ENCODE measurements around the gene MRPL4. TPM values are rescaled to one million over a fixed set of nuclear protein-coding genes. Genes with fewer than 3 reads are reported as not detected.

The MRPL4 gene
- total and polyA plus RNA-seq, 8 donors: 27.5 to 53.1 (median 37.1) TPM

DNA sequence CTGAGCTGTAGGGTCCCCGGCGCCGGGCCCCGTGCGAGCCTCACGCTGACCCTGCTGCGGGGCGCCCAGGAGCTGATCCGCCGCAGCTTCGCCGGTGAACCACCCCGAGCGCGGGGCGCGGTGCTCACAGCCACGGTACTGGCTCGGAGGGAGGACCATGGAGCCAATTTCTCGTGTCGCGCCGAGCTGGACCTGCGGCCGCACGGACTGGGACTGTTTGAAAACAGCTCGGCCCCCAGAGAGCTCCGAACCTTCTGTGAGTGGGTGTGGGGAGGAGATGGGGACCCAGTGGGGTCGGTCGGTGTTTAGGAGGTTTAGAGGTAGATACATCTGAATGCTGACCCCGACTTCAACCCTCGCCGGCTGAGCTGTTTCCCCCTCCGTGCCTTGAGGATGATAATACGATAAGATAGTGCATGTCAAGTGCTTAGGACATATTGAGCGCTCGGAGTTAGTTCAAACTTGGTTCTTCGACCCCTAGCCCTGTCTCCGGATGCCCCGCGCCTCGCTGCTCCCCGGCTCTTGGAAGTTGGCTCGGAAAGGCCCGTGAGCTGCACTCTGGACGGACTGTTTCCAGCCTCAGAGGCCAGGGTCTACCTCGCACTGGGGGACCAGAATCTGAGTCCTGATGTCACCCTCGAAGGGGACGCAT lies 39.7 kb downstream of the MRPL4 start:
- no peaks in the 10 kb centered on the region for H3K36me3 ChIP-seq
- ATAC-seq (peak; percentile 0), DNase-seq (no peak)
- intact Hi-C loops (cut with DNase I): no loop called here
- TF ChIP-seq, protein P1, sequence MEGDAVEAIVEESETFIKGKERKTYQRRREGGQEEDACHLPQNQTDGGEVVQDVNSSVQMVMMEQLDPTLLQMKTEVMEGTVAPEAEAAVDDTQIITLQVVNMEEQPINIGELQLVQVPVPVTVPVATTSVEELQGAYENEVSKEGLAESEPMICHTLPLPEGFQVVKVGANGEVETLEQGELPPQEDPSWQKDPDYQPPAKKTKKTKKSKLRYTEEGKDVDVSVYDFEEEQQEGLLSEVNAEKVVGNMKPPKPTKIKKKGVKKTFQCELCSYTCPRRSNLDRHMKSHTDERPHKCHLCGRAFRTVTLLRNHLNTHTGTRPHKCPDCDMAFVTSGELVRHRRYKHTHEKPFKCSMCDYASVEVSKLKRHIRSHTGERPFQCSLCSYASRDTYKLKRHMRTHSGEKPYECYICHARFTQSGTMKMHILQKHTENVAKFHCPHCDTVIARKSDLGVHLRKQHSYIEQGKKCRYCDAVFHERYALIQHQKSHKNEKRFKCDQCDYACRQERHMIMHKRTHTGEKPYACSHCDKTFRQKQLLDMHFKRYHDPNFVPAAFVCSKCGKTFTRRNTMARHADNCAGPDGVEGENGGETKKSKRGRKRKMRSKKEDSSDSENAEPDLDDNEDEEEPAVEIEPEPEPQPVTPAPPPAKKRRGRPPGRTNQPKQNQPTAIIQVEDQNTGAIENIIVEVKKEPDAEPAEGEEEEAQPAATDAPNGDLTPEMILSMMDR (IDR thresholded peaks at IDR 0.05): no peak
- H3K9me3 ChIP-seq: no peaks in the 10 kb centered on the region
- H3K27me3 ChIP-seq: peaks cover 31 to 95% of the 10 kb centered on the region in 2 donors
- peaks cover 34 to 92% of the 10 kb centered on the region in 2 donors for H3K4me1 ChIP-seq
- peak overlapping the region in 1 of 2 donors; percentile 18 for H3K27ac ChIP-seq
- peak overlapping the region; percentile 48 for H3K4me3 ChIP-seq

DNA sequence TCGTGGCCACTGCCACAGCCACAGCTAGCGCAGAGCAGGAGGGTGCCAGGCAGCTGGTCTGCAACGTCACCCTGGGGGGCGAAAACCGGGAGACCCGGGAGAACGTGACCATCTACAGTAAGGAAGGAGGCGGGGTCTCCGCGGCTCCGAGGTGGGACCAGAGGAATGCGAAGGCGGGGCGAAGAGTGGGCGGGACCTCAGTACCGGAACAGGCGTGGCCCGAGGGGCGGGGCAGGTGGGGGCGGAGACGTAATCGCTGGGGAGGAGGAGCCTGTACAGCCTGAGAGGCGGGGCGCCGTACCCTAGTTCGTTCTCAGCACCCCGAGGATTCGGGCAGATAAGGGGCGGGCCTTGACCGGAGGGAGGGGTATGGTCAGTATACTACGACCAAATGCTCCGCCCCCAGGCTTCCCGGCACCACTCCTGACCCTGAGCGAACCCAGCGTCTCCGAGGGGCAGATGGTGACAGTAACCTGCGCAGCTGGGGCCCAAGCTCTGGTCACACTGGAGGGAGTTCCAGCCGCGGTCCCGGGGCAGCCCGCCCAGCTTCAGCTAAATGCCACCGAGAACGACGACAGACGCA lies 40.3 kb downstream of the MRPL4 start:
- ATAC-seq (peak; percentile 69), DNase-seq (peak; percentile 36 to 96 (median 88))
- no peaks in the 10 kb centered on the region for H3K9me3 ChIP-seq
- peak overlapping the region in 1 of 2 donors; percentile 18 for H3K27ac ChIP-seq
- H3K36me3 ChIP-seq: no peaks in the 10 kb centered on the region
- H3K4me3 ChIP-seq: peak overlapping the region; percentile 48
- peaks cover 31 to 99% of the 10 kb centered on the region in 2 donors for H3K27me3 ChIP-seq
- TF ChIP-seq, protein P1 (IDR thresholded peaks at IDR 0.05): no peak
- intact Hi-C loops (cut with DNase I): no loop called here
- H3K4me1 ChIP-seq: peaks cover 34 to 86% of the 10 kb centered on the region in 2 donors

- Histone ChIP-seq H3K9me3 (no peaks in the 10 kb centered on the region), H3K27ac (no peak overlapping the region), H3K4me1 (peaks cover 34 to 79% of the 10 kb centered on the region in 2 donors), H3K36me3 (no peaks in the 10 kb centered on the region), H3K27me3 (peaks cover 31 to 92% of the 10 kb centered on the region in 2 donors), H3K4me3 (peak overlapping the region; percentile 48)
- intact Hi-C loops (cut with DNase I): no loop called here
- TF ChIP-seq, protein P1 (IDR thresholded peaks at IDR 0.05): no peak
- no peak for ATAC-seq
- peak in 1 of 4 donors; percentile 85 for DNase-seq
Observed at GRCh38 chr19:10292789-10293636, 41.0 kb downstream of the MRPL4 start.

DNA sequence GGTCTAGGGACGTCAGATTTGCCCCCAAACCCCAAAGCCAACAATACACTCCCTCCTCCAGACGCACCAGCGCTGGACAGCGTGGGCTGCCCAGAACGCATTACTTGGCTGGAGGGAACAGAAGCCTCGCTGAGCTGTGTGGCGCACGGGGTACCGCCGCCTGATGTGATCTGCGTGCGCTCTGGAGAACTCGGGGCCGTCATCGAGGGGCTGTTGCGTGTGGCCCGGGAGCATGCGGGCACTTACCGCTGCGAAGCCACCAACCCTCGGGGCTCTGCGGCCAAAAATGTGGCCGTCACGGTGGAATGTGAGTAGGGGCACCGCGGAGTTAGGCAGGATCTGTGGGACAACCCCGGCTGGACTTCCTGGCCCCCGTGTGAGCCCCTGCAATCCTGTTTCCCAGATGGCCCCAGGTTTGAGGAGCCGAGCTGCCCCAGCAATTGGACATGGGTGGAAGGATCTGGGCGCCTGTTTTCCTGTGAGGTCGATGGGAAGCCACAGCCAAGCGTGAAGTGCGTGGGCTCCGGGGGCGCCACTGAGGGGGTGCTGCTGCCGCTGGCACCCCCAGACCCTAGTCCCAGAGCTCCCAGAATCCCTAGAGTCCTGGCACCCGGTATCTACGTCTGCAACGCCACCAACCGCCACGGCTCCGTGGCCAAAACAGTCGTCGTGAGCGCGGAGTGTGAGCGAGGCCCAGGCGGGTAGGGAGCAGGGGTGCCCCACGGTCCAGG lies 41.8 kb downstream of the MRPL4 start:
- ATAC-seq (no peak), DNase-seq (peak in 1 of 4 donors; percentile 57)
- H3K4me1 ChIP-seq: peaks cover 31 to 71% of the 10 kb centered on the region in 2 donors
- peaks cover 31 to 84% of the 10 kb centered on the region in 2 donors for H3K27me3 ChIP-seq
- no peaks in the 10 kb centered on the region for H3K9me3 ChIP-seq
- peak overlapping the region in 1 of 2 donors; percentile 48 for H3K4me3 ChIP-seq
- H3K36me3 ChIP-seq: no peaks in the 10 kb centered on the region
- H3K27ac ChIP-seq: no peak overlapping the region
- TF ChIP-seq, protein P1 (IDR thresholded peaks at IDR 0.05): no peak
- intact Hi-C loops (cut with DNase I): no loop called here
